H9 (cell line): Measurements from ENCODE around the gene HIVEP1. TPM values are rescaled to one million over a fixed set of nuclear protein-coding genes. Genes with fewer than 3 reads are reported as not detected.

ENCODE experiments used
- DNase-seq: peaks from one replicate; pipeline ENCODE4 v3.0.0-alpha.2; 2017
- H2AFZ ChIP-seq: one replicate; pipeline ENCODE4 v1.6.1; 2013; ENCODE audit warnings: mild to moderate bottlenecking, low read length, control low read depth, moderate library complexity
- H2AK5ac ChIP-seq: 2 replicates; pipeline ENCODE4 v1.6.1; 2013; ENCODE audit warnings: low read length, control low read depth, mixed read lengths; ENCODE audit not compliant: insufficient read length
- H2BK120ac ChIP-seq: one replicate; pipeline ENCODE4 v1.6.1; 2013; ENCODE audit warnings: low read depth, mild to moderate bottlenecking, low read length, control low read depth, inconsistent platforms; ENCODE audit not compliant: poor library complexity, severe bottlenecking
- H2BK12ac ChIP-seq: 2 replicates; pipeline ENCODE4 v1.6.1; 2013; ENCODE audit warnings: low read length, control low read depth, mixed read lengths, low read depth; ENCODE audit not compliant: insufficient read length
- H2BK15ac ChIP-seq: 2 replicates; pipeline ENCODE4 v1.6.1; 2013; ENCODE audit warnings: low read depth, low read length, control low read depth
- H2BK20ac ChIP-seq: one replicate; pipeline ENCODE4 v1.6.1; 2013; ENCODE audit warnings: low read depth, mild to moderate bottlenecking, low read length, control low read depth, inconsistent platforms; ENCODE audit not compliant: poor library complexity, severe bottlenecking
- H2BK5ac ChIP-seq: 2 replicates; pipeline ENCODE4 v1.6.1; 2013; ENCODE audit warnings: low read length, control low read depth, mixed read lengths; ENCODE audit not compliant: insufficient read length
- H3K14ac ChIP-seq: 2 replicates; pipeline ENCODE4 v1.6.1; 2013; ENCODE audit warnings: low read length, control low read depth; ENCODE audit not compliant: insufficient read depth
- H3K18ac ChIP-seq: 2 replicates; pipeline ENCODE4 v1.6.1; 2013; ENCODE audit warnings: low read depth, mild to moderate bottlenecking, mixed read lengths, low read length, control low read depth; ENCODE audit not compliant: insufficient read length
- H3K23ac ChIP-seq: 2 replicates; pipeline ENCODE4 v1.6.1; 2013; ENCODE audit warnings: low read length, control low read depth, mixed read lengths, low read depth; ENCODE audit not compliant: insufficient read length
- H3K23me2 ChIP-seq: 2 replicates; pipeline ENCODE4 v1.6.1; 2013; ENCODE audit warnings: low read depth, mild to moderate bottlenecking, mixed read lengths, low read length, control low read depth; ENCODE audit not compliant: insufficient read length, poor library complexity, severe bottlenecking
- H3K27ac ChIP-seq: 2 replicates; pipeline ENCODE4 v1.5.1; 2013; ENCODE audit warnings: low read length, control low read depth, mixed read lengths, low read depth; ENCODE audit not compliant: insufficient read length
- H3K27me3 ChIP-seq: 2 replicates; pipeline ENCODE4 v1.6.1; 2013; ENCODE audit warnings: low read length, control low read depth, inconsistent platforms; ENCODE audit not compliant: insufficient read depth
- H3K4ac ChIP-seq: 2 replicates; pipeline ENCODE4 v1.6.1; 2013; ENCODE audit warnings: low read depth, mild to moderate bottlenecking, control low read depth, inconsistent platforms, low read length, moderate library complexity
- H3K4me1 ChIP-seq: 2 replicates; pipeline ENCODE4 v1.6.1; 2013; ENCODE audit warnings: low read length, control low read depth, inconsistent platforms; ENCODE audit not compliant: insufficient read depth
- H3K4me2 ChIP-seq: 2 replicates; pipeline ENCODE4 v1.6.1; 2013; ENCODE audit warnings: low read length, control low read depth, mixed read lengths; ENCODE audit not compliant: insufficient read length, insufficient read depth
- H3K56ac ChIP-seq: 2 replicates; pipeline ENCODE4 v1.6.1; 2013; ENCODE audit warnings: low read depth, mild to moderate bottlenecking, mixed read lengths, low read length, control low read depth; ENCODE audit not compliant: insufficient read length
- H3K79me1 ChIP-seq: 2 replicates; pipeline ENCODE4 v1.6.1; 2013; ENCODE audit warnings: low read depth, mild to moderate bottlenecking, moderate library complexity, low read length, control low read depth, inconsistent platforms; ENCODE audit not compliant: insufficient read depth, poor library complexity, severe bottlenecking
- H3K79me2 ChIP-seq: 2 replicates; pipeline ENCODE4 v1.6.1; 2013; ENCODE audit warnings: low read length, control low read depth, inconsistent platforms; ENCODE audit not compliant: insufficient read depth
- H3K9ac ChIP-seq: 2 replicates; pipeline ENCODE4 v1.6.1; 2013; ENCODE audit warnings: low read length, control low read depth, mixed read lengths; ENCODE audit not compliant: insufficient read length; ENCODE audit errors: extremely low read depth
- H3K9me3 ChIP-seq: one replicate; pipeline ENCODE4 v1.6.1; 2013; ENCODE audit warnings: low read depth, low read length, inconsistent platforms; ENCODE audit not compliant: control insufficient read depth
- H3T11ph ChIP-seq: one replicate; pipeline ENCODE4 v1.6.1; 2013; ENCODE audit warnings: mild to moderate bottlenecking, low read length, control low read depth, inconsistent platforms
- H4K20me1 ChIP-seq: one replicate; pipeline ENCODE4 v1.6.1; 2013; ENCODE audit not compliant: control insufficient read depth, insufficient read length, insufficient read depth
- H4K5ac ChIP-seq: 2 replicates; pipeline ENCODE4 v1.6.1; 2013; ENCODE audit warnings: low read depth, mild to moderate bottlenecking, mixed read lengths, low read length, control low read depth; ENCODE audit not compliant: insufficient read length
- H4K8ac ChIP-seq: replicated peaks from 2 replicates; pipeline ENCODE4 v1.6.1; 2013; ENCODE audit warnings: low read length, control low read depth, mixed read lengths, low read depth; ENCODE audit not compliant: insufficient read length
- H4K91ac ChIP-seq: 2 replicates; pipeline ENCODE4 v1.6.1; 2013; ENCODE audit warnings: low read depth, mild to moderate bottlenecking, moderate library complexity, mixed read lengths, low read length, control low read depth; ENCODE audit not compliant: insufficient read length
- H3K27ac Mint-ChIP-seq, 3 experiments: 2 replicates in 2 of 3; 3 replicates in 1 of 3; pipeline ENCODE4 v1.8.0; 2020 to 2021; ENCODE audit warnings: mixed read lengths in 3 of 3, mild to moderate bottlenecking in 1 of 3, moderate library complexity in 1 of 3
- H3K27me3 Mint-ChIP-seq: 2 replicates; pipeline ENCODE4 v1.8.0; 2021; ENCODE audit warnings: low read depth, mild to moderate bottlenecking, moderate library complexity, mixed read lengths
- H3K36me3 Mint-ChIP-seq, 3 experiments: 2 replicates in 2 of 3; 3 replicates in 1 of 3; pipeline ENCODE4 v1.8.0; 2020 to 2021; ENCODE audit warnings: low read depth in 3 of 3, mixed read lengths in 3 of 3; ENCODE audit not compliant: insufficient read depth in 1 of 3
- H3K4me1 Mint-ChIP-seq, 2 experiments: 2 replicates each; pipeline ENCODE4 v1.8.0; 2020; ENCODE audit warnings: mixed read lengths in 2 of 2
- H3K4me3 Mint-ChIP-seq, 2 experiments: 2 replicates in 1 of 2; 3 replicates in 1 of 2; pipeline ENCODE4 v1.8.0; 2020 to 2021; ENCODE audit warnings: mild to moderate bottlenecking in 2 of 2, mixed read lengths in 2 of 2, moderate library complexity in 1 of 2
- H3K9me3 Mint-ChIP-seq, 2 experiments: 2 replicates in 1 of 2; 3 replicates in 1 of 2; pipeline ENCODE4 v1.8.0; 2020; ENCODE audit warnings: mild to moderate bottlenecking in 2 of 2, mixed read lengths in 2 of 2, moderate library complexity in 1 of 2
- CTCF ChIP-seq: fragments of 200-600 bp; sonication (generic); conservative IDR thresholded peaks from 3 replicates; pipeline ENCODE4 v1.8.0; 2021; ENCODE audit warnings: antibody characterized with exemption, mild to moderate bottlenecking
- WGBS: extraction: QIAGEN DNeasy Blood & Tissue Kit; methylation state at CpG from one replicate; pipeline ENCODE4 v1.1.7; 2013; ENCODE audit warnings: missing lambda C conversion rate, low lambda C conversion rate, mixed read lengths; ENCODE audit not compliant: insufficient read length; ENCODE audit errors: extremely low coverage; 5-methylcytosine and 5-hydroxymethylcytosine counted together
- total RNA-seq: library from RNA; stranded (reverse); gene quantifications from 2 replicates; pipeline ENCODE4 v1.2.1, GENCODE V29; 2021

HIVEP1 gene
- total RNA-seq, 1 experiment from 2014 or later, result 44.2 TPM

DNA sequence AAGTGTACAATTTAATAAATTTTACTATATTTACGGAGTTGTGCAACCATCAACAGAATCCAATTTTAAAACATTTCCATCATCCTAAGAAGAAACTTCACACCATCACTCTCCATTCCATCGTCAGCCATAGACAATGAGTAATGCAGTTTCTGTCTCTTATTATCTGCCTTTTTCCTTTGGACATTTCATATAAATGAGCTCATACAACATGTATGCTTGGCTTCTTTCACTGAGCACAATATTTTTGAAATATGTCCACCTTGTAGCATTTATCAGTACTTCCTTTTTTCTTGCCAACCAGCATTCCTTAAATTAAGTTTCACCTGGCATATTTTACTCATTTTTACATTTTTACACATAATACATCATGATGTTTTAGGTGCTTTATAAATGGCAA, 22.7 kb upstream of the HIVEP1 start:
- Histone ChIP-seq H2AK5ac (no peak overlapping the region), H3T11ph (no peak overlapping the region), H4K8ac (no peak overlapping the region), H2BK15ac (no peak overlapping the region), H3K79me2 (no peaks in the 10 kb centered on the region), H2AFZ (no peak overlapping the region), H2BK20ac (no peak overlapping the region), H3K9ac (no peak overlapping the region), H3K56ac (no peak overlapping the region), H4K91ac (no peak overlapping the region), H4K5ac (no peak overlapping the region), H3K14ac (no peak overlapping the region), H3K18ac (no peak overlapping the region), H2BK5ac (no peak overlapping the region), H4K20me1 (no peaks in the 10 kb centered on the region), H3K9me3 (no peaks in the 10 kb centered on the region), H3K4ac (no peak overlapping the region), H3K27ac (no peak overlapping the region), H3K4me1 (no peaks in the 10 kb centered on the region), H3K27me3 (no peaks in the 10 kb centered on the region), H3K79me1 (no peaks in the 10 kb centered on the region), H3K4me2 (no peak overlapping the region), H3K23ac (no peak overlapping the region), H3K23me2 (no peaks in the 10 kb centered on the region), H2BK120ac (no peak overlapping the region), H2BK12ac (no peak overlapping the region)
- Mint-ChIP-seq H3K27ac (no peak overlapping the region), H3K36me3 (no peaks in the 10 kb centered on the region), H3K4me3 (no peak overlapping the region), H3K27me3 (no peaks in the 10 kb centered on the region), H3K4me1 (peaks cover 10 to 14% of the 10 kb centered on the region in 2 experiments), H3K9me3 (no peaks in the 10 kb centered on the region; a peak in 1 of 5 replicates)
- no CpG with 5 or more reads among the region's 2 CpGs for WGBS
- no peak for DNase-seq
- no peak for TF ChIP-seq CTCF
